Stimulated activated naive CD8-positive, alpha-beta T cell treated with anti-CD3 and anti-CD28 coated beads, Interleukin-15, amount 100 ng/mL, for 72 hours (primary cell): Measurements from ENCODE around the gene RPS25.
"Not testable (repeated sequence)": the region's sequence is repeated elsewhere in the genome, so short reads cannot be mapped to it uniquely, and the experiment has no call there.

Source experiments
- ATAC-seq: fragments of 150-1000 bp; cut with Tn5 transposase; 2 replicates; pipeline ENCODE4 v1.10.0; 2021; ENCODE audit warnings: mild to moderate bottlenecking, moderate library complexity
- DNase-seq, 2 donors: peaks; one replicate each; pipeline ENCODE4 v3.0.0; 2021 to 2022
- H3K27ac Mint-ChIP-seq, 2 donors: one replicate each; pipeline ENCODE4 v1.8.0; 2022; ENCODE audit warnings: mild to moderate bottlenecking in 2 of 2, mixed read lengths in 2 of 2, moderate library complexity in 2 of 2
- H3K27me3 Mint-ChIP-seq: one replicate; pipeline ENCODE4 v1.8.0; 2022; ENCODE audit warnings: mixed read lengths
- H3K4me1 Mint-ChIP-seq: one replicate; pipeline ENCODE4 v1.8.0; 2022; ENCODE audit warnings: mild to moderate bottlenecking, mixed read lengths
- H3K4me3 Mint-ChIP-seq, 2 donors: one replicate each; pipeline ENCODE4 v1.8.0; 2022; ENCODE audit warnings: mild to moderate bottlenecking in 2 of 2, mixed read lengths in 2 of 2, moderate library complexity in 1 of 2
- H3K9me3 Mint-ChIP-seq, 2 donors: one replicate each; pipeline ENCODE4 v1.8.0; 2022; ENCODE audit warnings: mixed read lengths in 2 of 2

Gene RPS25

DNA sequence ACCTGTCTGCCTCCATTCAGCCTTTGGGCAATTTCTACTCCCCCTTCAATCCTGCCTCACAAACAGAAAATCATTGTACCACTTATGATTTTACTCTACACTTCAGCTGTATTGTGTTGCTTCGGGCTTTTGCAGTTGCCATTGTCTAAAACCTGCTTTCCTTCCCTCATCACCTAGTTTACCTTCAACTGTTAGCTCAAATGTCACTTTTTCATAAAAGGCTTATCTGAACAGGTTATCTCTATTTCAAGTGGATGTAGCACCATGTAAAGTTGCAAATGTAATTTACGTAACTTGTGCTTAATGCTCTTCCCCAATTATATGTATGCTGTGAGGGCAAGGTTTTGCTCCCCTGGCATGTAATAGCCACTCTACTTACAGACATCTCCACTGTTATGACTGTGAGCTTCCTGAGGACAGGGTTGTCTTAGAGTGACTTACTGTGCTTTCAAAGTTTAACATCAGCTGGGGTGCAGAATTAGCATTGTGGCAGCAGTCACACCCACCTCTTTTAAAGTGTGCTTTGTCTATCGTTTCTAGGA, 5.4 kb downstream of the RPS25 start:
- DNase-seq = no peak
- no peak for ATAC-seq
- Mint-ChIP-seq H3K9me3 (no peaks in the 10 kb centered on the region), H3K4me1 (peaks cover 30% of the 10 kb centered on the region), H3K27ac (peak overlapping the region; percentile 9 to 36), H3K27me3 (no peaks in the 10 kb centered on the region), H3K4me3 (no peak overlapping the region)

DNA sequence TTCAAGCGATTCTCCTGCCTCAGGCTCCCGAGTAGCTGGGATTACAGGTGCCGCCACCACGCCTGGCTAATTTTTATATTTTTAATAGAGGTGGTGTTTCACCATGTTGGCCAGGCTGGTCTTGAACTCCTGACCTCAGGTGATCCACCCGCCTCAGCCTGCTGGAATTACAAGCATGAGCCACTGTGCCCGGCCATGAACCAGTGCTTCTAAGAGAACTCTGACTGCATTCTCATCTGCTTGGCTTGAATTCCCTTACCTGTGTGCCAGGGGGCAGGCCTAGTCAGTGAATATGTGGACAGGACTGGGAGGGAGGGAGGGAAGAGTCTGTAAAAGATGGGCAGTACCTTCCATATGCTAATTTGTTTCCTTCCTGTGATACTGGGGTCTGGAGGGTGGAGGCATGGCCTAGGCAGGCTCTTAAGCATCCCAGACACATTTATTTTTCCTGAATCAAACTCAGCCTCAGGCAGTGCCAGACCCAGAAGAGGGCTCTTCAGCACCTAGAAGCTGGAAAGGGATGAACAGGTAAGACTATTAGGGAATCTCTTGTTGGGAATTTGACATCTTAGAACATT, 6.6 kb downstream of the RPS25 start:
- Mint-ChIP-seq H3K27me3 (no peaks in the 10 kb centered on the region), H3K4me1 (peaks cover 31% of the 10 kb centered on the region), H3K27ac (peak overlapping the region in 1 of 2 donors; percentile 2), H3K4me3 (no peak overlapping the region), H3K9me3 (no peaks in the 10 kb centered on the region)
- DNase-seq (no peak), ATAC-seq (peak; percentile 11)

DNA sequence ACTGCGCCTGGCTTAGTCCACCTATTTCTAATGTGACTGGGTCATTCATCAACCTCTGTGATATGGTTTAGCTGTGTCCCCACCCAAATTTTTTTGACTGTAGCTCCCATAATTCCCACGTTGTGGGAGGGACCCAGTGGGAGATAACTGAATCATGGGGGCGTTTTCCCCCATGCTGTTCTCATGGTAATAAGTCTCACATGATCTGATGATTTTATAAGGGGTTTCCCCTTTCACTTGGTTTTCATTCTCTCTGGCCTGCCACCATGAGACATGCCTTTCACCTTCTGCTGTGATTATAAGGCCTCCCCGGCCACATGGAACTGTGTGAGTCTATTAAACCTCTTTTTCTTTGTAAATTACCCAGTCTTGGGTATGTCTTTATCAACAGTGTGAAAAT, 11.5 kb downstream of the RPS25 start:
- Mint-ChIP-seq H3K4me1 (peaks cover 6% of the 10 kb centered on the region), H3K27me3 (no peaks in the 10 kb centered on the region), H3K27ac (peak overlapping the region in 1 of 2 donors; percentile 76), H3K9me3 (no peaks in the 10 kb centered on the region), H3K4me3 (no peak overlapping the region)
- no peak for DNase-seq
- ATAC-seq = no peak

DNA sequence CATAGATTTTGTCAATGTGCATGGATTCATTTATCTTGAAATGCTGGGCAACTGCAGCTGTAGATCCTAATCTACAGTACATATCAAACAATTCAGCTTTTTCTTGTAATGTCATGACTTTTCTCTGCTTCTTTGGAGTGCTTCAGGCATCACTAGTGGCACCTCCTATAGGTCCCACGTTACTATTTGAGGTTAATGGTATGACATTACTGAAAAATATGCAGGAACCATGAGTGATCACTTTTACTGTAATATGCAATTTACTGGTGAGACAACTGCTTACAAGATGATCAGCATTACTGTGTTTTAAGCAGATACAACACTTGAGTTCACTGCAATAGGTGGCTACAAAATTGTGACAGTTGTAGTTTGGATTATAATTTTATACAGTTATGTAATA, 17.2 kb downstream of the RPS25 start:
- Mint-ChIP-seq H3K27me3 (no peaks in the 10 kb centered on the region), H3K4me1 (peaks cover 45% of the 10 kb centered on the region), H3K9me3 (no peaks in the 10 kb centered on the region), H3K4me3 (no peak overlapping the region), H3K27ac (no peak overlapping the region)
- DNase-seq (no peak), ATAC-seq (no peak)

DNA sequence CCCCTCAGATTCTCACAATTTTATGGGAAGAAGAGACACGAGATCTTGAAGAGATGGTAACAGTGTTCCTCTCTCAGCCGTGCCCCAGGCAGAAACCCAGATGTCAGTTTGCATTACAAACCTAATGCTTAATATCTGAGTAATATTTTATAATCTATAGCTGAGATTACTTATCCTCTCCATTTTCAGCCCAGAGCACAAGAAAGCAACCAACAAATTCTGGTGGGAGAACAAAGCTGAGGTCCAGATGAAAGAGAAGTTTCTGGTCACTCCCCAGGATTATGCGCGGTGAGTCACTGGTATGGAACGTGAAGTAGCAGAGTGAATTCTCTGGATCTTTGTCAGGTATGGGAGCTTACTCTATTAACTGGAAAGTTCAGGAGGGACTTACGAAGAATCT, 19.3 kb downstream of the RPS25 start:
- ATAC-seq (no peak), DNase-seq (no peak)
- Mint-ChIP-seq H3K27ac (peak overlapping the region; percentile 99 to 100), H3K9me3 (no peaks in the 10 kb centered on the region), H3K4me1 (peaks cover 48% of the 10 kb centered on the region), H3K4me3 (peak overlapping the region; percentile 99 to 100), H3K27me3 (no peaks in the 10 kb centered on the region)

DNA sequence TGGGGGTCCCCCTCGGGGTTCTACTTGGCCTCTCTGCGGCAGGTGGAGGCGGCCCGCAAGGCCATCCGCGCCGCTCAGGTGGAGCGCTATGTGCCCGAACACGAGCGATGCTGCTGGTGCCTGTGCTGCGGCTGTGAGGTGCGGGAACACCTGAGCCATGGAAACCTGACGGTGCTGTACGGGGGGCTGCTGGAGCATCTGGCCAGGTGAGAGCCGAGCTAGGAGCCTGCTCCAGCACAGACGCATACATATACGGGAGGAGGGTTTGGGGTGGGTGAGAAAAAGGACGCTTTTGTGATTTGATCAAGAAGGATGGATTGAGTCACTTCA, 19.8 kb downstream of the RPS25 start:
- Mint-ChIP-seq H3K4me3 (peak overlapping the region; percentile 99 to 100), H3K4me1 (peaks cover 48% of the 10 kb centered on the region), H3K9me3 (no peaks in the 10 kb centered on the region), H3K27me3 (no peaks in the 10 kb centered on the region), H3K27ac (peak overlapping the region; percentile 99 to 100)
- DNase-seq (no peak), ATAC-seq (no peak)

DNA sequence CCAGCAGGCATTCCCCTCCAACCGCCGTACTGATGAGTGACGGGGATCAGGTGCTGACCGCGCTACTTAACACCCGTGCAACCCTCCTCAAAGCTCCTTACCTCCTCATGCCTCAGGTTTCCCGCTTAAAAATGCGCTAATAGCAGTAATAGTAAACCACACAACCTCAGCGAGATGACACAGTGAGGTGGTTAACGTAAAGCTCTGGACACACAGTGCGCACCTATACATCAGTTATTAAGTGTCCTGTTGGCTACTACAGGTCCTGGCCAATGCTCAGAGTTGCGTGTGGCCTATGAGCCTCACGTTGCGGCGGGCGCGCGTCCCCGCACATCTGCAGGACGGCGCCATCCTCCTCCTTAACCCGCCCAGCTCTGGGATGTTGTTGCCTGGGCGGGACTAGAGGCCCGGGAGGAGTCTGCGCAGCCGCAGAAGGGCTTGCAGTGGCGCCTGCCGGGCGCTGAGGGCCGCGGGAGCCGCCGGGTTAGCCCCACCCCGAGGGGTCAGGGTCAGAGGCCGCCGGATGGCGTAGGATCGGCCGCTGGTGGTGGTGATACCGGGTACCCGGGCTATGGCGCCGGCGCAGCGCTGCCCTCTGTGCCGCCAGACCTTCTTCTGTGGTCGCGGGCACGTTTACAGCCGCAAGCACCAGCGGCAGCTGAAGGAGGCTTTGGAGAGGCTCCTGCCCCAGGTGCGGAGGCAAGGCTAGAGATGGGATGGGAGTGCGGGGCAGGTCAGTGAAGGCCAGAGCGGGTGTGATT, 20.3 kb downstream of the RPS25 start, which contains the start of gene CENATAC:
CENATAC (plus strand) TSS at position 512 of the 761 bp plus-strand sequence; CDS start at position 572, 60 bp downstream.
- no peaks in the 10 kb centered on the region for H3K9me3 Mint-ChIP-seq

DNA sequence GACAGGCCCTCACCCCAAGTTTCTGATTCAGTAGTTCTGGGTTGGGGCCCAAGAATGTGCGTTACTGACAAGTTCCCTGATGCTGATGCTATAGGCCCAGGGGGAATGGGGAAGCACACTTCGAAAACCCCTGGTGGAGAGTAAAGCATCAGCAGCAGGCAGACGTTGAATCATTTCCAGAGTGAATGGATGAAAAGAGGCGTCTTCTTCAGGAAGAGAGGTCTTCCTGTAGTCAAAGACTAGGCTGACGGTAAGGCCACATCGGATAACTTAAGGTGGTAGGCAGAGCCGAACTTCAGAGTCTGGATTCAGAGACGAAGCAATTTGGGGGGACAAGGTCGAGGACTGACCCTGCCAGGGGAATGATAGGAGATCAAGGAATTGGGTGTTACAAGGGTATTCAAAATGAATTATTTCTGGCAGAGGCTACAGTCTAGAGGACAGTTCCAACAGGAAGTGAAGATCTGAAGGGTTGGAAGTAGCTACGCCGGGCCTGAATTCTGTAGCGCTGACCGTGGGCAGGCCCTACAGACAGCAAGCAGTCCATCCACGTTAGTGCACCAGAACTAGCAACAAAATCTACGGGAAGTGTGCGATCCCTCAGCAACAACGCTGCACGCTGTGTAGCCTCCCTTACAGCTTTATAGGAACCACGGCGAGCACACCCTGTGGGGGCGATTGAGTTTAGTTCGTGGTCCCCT, 21.1 kb downstream of the RPS25 start:
- H3K4me3 Mint-ChIP-seq = peak overlapping the region; percentile 99 to 100
- H3K9me3 Mint-ChIP-seq = no peaks in the 10 kb centered on the region
- DNase-seq = peak; percentile 36 to 62

More for the DNA sequence above, 20.3 kb downstream of the RPS25 start, which contains the start of gene CENATAC:
- no peaks in the 10 kb centered on the region for H3K27me3 Mint-ChIP-seq
- H3K27ac Mint-ChIP-seq = peak within 1 kb of the TSS; percentile 99 to 100
- DNase-seq (peak; percentile 95 to 97), ATAC-seq (peak; percentile 95)
- H3K4me3 Mint-ChIP-seq = peak within 1 kb of the TSS; percentile 99 to 100
- H3K4me1 Mint-ChIP-seq = peaks cover 48% of the 10 kb centered on the region

DNA sequence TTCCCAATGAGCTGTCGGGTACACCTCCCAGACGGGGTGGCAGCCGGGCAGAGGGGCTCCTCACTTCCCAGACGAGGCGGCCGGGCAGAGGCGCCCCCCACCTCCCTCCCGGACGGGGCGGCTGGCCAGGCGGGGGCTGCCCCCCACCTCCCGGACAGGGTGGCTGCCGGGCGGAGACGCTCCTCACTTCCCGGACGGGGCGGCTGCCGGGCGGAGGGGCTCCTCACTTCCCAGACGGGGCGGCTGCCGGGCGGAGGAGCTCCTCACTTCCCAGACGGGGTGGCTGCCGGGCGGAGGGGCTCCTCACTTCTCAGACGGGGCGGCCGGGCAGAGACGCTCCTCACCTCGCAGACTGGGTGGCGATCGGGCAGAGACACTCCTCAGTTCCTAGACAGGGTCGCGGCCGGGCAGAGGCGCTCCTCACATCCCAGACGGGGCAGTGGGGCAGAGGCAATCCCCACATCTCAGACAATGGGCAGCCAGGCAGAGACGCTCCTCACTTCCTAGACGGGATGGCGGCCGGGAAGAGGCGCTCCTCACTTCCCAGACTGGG, 26.6 kb downstream of the RPS25 start:
- ATAC-seq, H3K4me3 Mint-ChIP-seq, H3K27ac Mint-ChIP-seq, DNase-seq, H3K27me3 Mint-ChIP-seq, H3K4me1 Mint-ChIP-seq, H3K9me3 Mint-ChIP-seq: not testable (repeated sequence)

More for the DNA sequence above, 21.1 kb downstream of the RPS25 start:
- peak; percentile 52 for ATAC-seq
- Mint-ChIP-seq H3K4me1 (peaks cover 48% of the 10 kb centered on the region), H3K27me3 (no peaks in the 10 kb centered on the region), H3K27ac (peak overlapping the region; percentile 99 to 100)

DNA sequence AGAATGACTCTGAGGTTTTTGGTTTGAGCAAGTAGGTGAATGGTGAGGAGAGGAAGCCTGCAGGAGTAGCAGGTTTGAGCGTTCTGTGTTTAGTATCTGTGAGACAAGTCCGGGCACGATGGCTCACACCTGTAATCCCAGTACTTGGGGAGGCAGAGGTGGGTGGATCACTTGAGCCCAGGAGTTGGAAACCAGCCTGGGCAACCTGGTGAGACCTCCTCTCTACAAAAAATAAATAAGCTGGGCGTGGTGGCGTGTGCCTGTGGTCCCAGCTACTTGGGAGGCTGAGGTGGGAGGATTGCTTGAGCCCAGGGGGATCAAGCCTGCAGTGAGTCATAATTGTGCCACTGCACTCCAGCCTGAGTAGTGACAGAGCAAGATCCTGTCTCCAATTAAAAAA, 29.9 kb downstream of the RPS25 start:
- Mint-ChIP-seq H3K9me3 (no peaks in the 10 kb centered on the region), H3K27ac (no peak overlapping the region), H3K27me3 (no peaks in the 10 kb centered on the region), H3K4me1 (no peaks in the 10 kb centered on the region), H3K4me3 (no peak overlapping the region)
- ATAC-seq = no peak
- DNase-seq = no peak

DNA sequence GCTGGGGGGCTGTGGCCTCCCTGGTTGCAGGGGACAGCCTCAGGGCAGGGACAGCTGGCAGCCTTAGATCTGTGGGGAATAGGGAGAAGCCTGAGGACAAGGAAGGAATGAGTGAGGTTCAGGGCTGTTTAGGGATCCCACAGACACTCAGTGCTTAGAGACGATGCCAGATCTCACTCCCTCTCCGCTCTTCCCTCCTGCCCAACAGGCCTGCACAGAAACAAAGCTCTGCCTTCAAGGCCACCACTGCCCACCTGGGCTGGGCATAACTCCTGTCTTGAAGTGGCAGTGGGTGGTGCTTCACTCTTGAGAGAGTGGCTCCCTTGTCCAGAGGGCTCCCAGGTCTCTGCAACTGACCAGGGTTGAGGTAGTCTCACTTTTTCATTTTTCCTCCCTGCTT, 33.3 kb downstream of the RPS25 start:
- DNase-seq = no peak
- peaks cover under 1% of the 10 kb centered on the region for H3K4me1 Mint-ChIP-seq
- no peak for ATAC-seq

DNA sequence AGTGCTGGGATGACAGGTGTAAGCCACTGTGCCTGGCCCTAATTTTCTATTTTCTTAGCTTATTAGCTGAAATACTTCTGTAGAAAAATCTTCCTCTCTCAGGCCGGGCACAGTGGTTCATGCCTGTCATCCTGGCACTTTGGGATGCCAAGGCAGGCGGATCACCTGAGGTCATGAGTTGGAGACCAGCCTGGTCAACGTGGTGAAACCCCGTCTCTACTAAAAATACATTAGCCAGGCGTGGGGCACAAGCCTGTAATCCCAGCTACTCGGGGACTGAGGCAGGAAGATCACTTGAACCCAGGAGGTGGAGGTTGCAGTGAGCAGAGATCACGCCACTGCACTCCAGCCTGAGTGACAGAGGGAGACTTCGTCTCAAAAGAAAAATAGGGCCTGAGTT, 33.8 kb downstream of the RPS25 start:
- not testable (repeated sequence) for H3K4me1 Mint-ChIP-seq, H3K4me3 Mint-ChIP-seq, H3K27ac Mint-ChIP-seq, ATAC-seq, H3K9me3 Mint-ChIP-seq, H3K27me3 Mint-ChIP-seq, DNase-seq

More for the DNA sequence above, 33.3 kb downstream of the RPS25 start:
- Mint-ChIP-seq H3K4me3 (no peak overlapping the region), H3K9me3 (no peaks in the 10 kb centered on the region), H3K27me3 (no peaks in the 10 kb centered on the region), H3K27ac (no peak overlapping the region)

DNA sequence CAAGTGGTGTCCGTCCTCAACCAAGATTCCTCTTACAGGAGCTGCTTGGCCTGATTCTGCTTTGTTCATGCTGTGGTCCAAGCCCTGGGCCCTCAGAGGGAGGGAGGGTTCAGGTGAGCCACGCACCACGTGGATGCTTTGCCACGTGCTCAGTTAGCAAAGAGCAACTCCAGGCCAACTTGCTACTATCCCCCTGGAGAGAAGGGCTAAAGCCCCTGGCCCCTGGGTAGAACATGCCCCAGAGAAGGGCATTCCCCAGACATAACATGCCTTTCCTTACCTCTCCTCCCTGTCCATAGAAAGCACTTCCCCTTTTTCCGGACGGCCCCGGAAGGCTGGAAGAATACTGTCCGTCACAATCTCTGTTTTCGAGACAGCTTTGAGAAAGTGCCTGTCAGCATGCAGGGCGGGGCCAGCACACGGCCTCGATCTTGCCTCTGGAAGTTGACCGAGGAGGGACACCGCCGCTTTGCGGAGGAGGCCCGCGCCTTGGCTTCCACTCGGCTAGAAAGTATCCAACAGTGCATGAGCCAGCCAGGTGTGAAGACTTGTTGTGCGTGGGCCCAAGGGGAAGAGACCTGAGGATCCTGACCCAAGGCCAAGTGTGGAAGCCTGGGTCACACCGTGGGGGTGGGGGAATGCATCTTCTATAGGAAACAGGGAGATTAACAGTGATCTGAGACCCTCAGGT, 37.8 kb downstream of the RPS25 start:
- DNase-seq = no peak
- ATAC-seq = no peak
- no peak overlapping the region for H3K27ac Mint-ChIP-seq
- no peaks in the 10 kb centered on the region for H3K9me3 Mint-ChIP-seq
- no peak overlapping the region for H3K4me3 Mint-ChIP-seq
- peaks cover 11% of the 10 kb centered on the region for H3K27me3 Mint-ChIP-seq
- H3K4me1 Mint-ChIP-seq = peaks cover 8% of the 10 kb centered on the region

DNA sequence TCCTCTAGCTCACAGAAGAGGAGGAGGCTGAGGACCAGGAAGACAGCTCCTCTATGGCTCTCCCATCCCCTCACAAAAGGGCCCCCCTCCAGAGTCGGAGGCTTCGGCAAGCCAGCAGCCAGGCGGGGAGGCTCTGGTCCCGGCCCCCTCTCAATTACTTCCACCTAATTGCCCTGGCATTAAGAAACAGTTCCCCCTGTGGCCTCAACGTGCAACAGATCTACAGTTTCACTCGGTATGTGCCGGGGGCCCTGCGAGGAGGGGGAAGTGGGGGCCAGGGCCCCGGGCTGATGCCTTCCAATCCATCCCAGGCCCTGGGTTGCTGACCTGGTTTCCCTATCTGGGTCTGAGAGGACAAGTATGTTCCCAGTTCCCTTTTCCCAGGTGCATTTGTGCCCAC, 38.7 kb downstream of the RPS25 start:
- Mint-ChIP-seq H3K27me3 (peaks cover 11% of the 10 kb centered on the region), H3K4me3 (no peak overlapping the region), H3K9me3 (no peaks in the 10 kb centered on the region), H3K27ac (peak overlapping the region in 1 of 2 donors; percentile 23), H3K4me1 (peaks cover 8% of the 10 kb centered on the region)
- ATAC-seq = peak; percentile 42
- DNase-seq = no peak
